Natural killer cell (primary cell): ENCODE measurements around the gene INPP4A. TPM values are rescaled to one million over a fixed set of nuclear protein-coding genes. Genes with fewer than 3 reads are reported as not detected.
A peak's percentile ranks its signal among the peaks of the same experiment; 100 is the strongest.

Experiments
- ATAC-seq, 3 donors: fragments of 150-1000 bp in 2 of 3; fragments of 200-7000 bp in 1 of 3; cut with Tn5 transposase; 1 replicate in 1 of 3; 2 replicates in 2 of 3; pipeline ENCODE4 v1.10.0; 2021; ENCODE audit warnings: mild to moderate bottlenecking in 2 of 3, moderate library complexity in 2 of 3
- DNase-seq, 2 donors: peaks; one replicate each; pipeline versions ENCODE4 v3.0.0 to v3.0.0-alpha.2; 2013 to 2021; ENCODE audit warnings: mixed read lengths in 1 of 2
- H3K27ac ChIP-seq: one replicate; pipeline ENCODE4 v1.5.1; 2013; ENCODE audit warnings: mild to moderate bottlenecking, low read length
- H3K27me3 ChIP-seq: one replicate; pipeline ENCODE4 v1.6.1; 2013; ENCODE audit warnings: low read length; ENCODE audit not compliant: control insufficient read depth, insufficient read depth
- H3K36me3 ChIP-seq: one replicate; pipeline ENCODE4 v1.6.1; 2013; ENCODE audit warnings: low read length; ENCODE audit not compliant: control insufficient read depth, insufficient read depth
- H3K4me1 ChIP-seq: one replicate; pipeline ENCODE4 v1.6.1; 2013; ENCODE audit warnings: low read length; ENCODE audit not compliant: control insufficient read depth, insufficient read depth
- H3K4me3 ChIP-seq: one replicate; pipeline ENCODE4 v1.5.1; 2013; ENCODE audit warnings: low read length
- H3K9me3 ChIP-seq: one replicate; pipeline ENCODE4 v1.6.1; 2013; ENCODE audit warnings: low read length; ENCODE audit not compliant: control insufficient read depth, insufficient read depth
- H3K27ac Mint-ChIP-seq, 2 donors: one replicate each; pipeline ENCODE4 v1.8.0; 2022; ENCODE audit warnings: mild to moderate bottlenecking in 2 of 2, mixed read lengths in 2 of 2, moderate library complexity in 1 of 2
- H3K27me3 Mint-ChIP-seq, 2 donors: one replicate each; pipeline ENCODE4 v1.8.0; 2022; ENCODE audit warnings: low read depth in 2 of 2, mixed read lengths in 2 of 2
- H3K36me3 Mint-ChIP-seq: one replicate; pipeline ENCODE4 v1.8.0; 2022; ENCODE audit warnings: mixed read lengths
- H3K4me1 Mint-ChIP-seq, 2 donors: one replicate each; pipeline ENCODE4 v1.8.0; 2022; ENCODE audit warnings: mixed read lengths in 2 of 2
- H3K4me3 Mint-ChIP-seq: one replicate; pipeline ENCODE4 v1.8.0; 2022; ENCODE audit warnings: mild to moderate bottlenecking, moderate library complexity, mixed read lengths
- H3K9me3 Mint-ChIP-seq, 2 donors: one replicate each; pipeline ENCODE4 v1.8.0; 2022; ENCODE audit warnings: mixed read lengths in 2 of 2
- WGBS: methylation state at CpG from one replicate; pipeline ENCODE4 v1.1.7; 2013; ENCODE audit warnings: missing lambda C conversion rate; ENCODE audit not compliant: insufficient coverage; 5-methylcytosine and 5-hydroxymethylcytosine counted together
- intact Hi-C: fragments of 100-400 bp; cut with micrococcal nuclease; formaldehyde crosslinking; loops from one replicate; pipeline ENCODE4 v1.14.2; 2022
- total RNA-seq, 4 donors: library from RNA; stranded (reverse); fragments of 120-200 nt in 1 of 4; gene quantifications; one replicate each; pipeline versions ENCODE4 v1.2.3 to v1.2.4, GENCODE V29; 2013 to 2022
- TF ChIP-seq, protein P1 (sequence below): fragments of 200-600 bp; IDR thresholded peaks from one replicate; pipeline ENCODE4 v1.8.0; 2022; ENCODE audit warnings: antibody characterized with exemption

Gene INPP4A
- total RNA-seq, 3 donors from 2014 or later (not counting 1 experiment from before 2014, with no cell fraction given): 192 to 243 (median 225) TPM

DNA sequence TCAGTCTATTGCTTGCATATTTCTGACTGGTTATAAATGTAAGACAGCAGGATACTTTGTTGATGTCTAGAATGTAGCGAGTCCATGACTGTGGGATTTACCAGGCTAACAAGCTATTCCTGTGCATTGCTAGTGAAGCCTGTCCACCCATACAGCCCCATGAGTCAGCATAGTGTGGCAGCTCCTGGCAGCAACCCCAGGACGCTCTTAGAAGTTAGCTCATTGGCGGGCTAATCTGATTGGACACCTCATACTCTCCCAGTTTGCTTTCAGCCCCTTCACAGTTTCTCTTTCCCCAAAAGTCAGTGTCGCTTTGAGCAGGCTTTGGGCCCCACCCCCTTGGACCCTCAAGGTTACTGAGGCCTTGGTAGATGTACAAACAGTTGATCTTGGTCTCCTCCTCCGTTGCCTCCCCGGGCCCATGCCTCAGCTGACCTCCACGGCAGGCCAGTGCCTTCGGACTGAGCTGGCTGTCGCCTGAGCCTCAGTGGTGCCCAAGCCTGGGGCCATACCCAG, 115.7 kb downstream of the INPP4A start:
- Histone ChIP-seq H3K9me3 (no peaks in the 10 kb centered on the region), H3K27me3 (no peaks in the 10 kb centered on the region), H3K4me3 (no peak overlapping the region), H3K36me3 (peaks cover 83% of the 10 kb centered on the region), H3K27ac (no peak overlapping the region), H3K4me1 (peaks cover 30% of the 10 kb centered on the region)
- peak overlapping the region; percentile 65 for H3K4me3 Mint-ChIP-seq
- peaks cover 38 to 44% of the 10 kb centered on the region in 2 donors for H3K4me1 Mint-ChIP-seq
- peak overlapping the region; percentile 82 to 85 for H3K27ac Mint-ChIP-seq
- intact Hi-C loops: no loop called here
- DNase-seq (no peak), ATAC-seq (peak in 2 of 3 donors; percentile 23 to 33)
- TF ChIP-seq, protein P1, sequence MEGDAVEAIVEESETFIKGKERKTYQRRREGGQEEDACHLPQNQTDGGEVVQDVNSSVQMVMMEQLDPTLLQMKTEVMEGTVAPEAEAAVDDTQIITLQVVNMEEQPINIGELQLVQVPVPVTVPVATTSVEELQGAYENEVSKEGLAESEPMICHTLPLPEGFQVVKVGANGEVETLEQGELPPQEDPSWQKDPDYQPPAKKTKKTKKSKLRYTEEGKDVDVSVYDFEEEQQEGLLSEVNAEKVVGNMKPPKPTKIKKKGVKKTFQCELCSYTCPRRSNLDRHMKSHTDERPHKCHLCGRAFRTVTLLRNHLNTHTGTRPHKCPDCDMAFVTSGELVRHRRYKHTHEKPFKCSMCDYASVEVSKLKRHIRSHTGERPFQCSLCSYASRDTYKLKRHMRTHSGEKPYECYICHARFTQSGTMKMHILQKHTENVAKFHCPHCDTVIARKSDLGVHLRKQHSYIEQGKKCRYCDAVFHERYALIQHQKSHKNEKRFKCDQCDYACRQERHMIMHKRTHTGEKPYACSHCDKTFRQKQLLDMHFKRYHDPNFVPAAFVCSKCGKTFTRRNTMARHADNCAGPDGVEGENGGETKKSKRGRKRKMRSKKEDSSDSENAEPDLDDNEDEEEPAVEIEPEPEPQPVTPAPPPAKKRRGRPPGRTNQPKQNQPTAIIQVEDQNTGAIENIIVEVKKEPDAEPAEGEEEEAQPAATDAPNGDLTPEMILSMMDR: no peak
- 91% methylated on average over 9 of the region's 9 CpGs for WGBS
- H3K27me3 Mint-ChIP-seq: no peaks in the 10 kb centered on the region
- H3K36me3 Mint-ChIP-seq: peaks cover 9% of the 10 kb centered on the region
- no peaks in the 10 kb centered on the region for H3K9me3 Mint-ChIP-seq

DNA sequence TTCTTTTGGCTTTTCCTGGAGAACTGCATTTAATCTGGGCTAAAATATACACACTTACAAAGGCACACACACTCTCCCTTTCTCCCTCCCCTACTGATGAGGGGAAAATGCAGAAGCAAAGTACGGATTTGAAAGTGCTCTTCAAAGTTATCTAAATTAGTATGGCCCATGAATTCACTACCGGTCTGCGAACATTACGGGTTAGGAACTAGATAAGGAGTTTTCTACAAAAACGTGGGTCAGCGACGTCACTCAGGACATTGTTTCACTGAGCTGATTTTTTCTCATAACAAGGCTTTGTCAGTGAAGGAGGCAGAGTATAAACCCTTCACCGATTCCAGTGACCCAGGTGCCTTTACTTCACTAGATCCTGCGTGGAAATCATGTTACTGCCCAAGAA, 116.4 kb downstream of the INPP4A start:
- ATAC-seq: no peak
- H3K27me3 Mint-ChIP-seq: no peaks in the 10 kb centered on the region
- peaks cover 31 to 38% of the 10 kb centered on the region in 2 donors for H3K4me1 Mint-ChIP-seq
- Histone ChIP-seq H3K4me3 (no peak overlapping the region), H3K4me1 (peaks cover 26% of the 10 kb centered on the region), H3K27ac (no peak overlapping the region), H3K27me3 (no peaks in the 10 kb centered on the region), H3K9me3 (no peaks in the 10 kb centered on the region), H3K36me3 (peaks cover 83% of the 10 kb centered on the region)
- TF ChIP-seq, protein P1: no peak
- no peak overlapping the region for H3K4me3 Mint-ChIP-seq
- peak overlapping the region; percentile 82 to 85 for H3K27ac Mint-ChIP-seq
- no peaks in the 10 kb centered on the region for H3K9me3 Mint-ChIP-seq
- intact Hi-C loops: no loop called here
- WGBS: 98% methylated on average over 9 of the region's 9 CpGs
- peaks cover 5% of the 10 kb centered on the region for H3K36me3 Mint-ChIP-seq
- DNase-seq: no peak

DNA sequence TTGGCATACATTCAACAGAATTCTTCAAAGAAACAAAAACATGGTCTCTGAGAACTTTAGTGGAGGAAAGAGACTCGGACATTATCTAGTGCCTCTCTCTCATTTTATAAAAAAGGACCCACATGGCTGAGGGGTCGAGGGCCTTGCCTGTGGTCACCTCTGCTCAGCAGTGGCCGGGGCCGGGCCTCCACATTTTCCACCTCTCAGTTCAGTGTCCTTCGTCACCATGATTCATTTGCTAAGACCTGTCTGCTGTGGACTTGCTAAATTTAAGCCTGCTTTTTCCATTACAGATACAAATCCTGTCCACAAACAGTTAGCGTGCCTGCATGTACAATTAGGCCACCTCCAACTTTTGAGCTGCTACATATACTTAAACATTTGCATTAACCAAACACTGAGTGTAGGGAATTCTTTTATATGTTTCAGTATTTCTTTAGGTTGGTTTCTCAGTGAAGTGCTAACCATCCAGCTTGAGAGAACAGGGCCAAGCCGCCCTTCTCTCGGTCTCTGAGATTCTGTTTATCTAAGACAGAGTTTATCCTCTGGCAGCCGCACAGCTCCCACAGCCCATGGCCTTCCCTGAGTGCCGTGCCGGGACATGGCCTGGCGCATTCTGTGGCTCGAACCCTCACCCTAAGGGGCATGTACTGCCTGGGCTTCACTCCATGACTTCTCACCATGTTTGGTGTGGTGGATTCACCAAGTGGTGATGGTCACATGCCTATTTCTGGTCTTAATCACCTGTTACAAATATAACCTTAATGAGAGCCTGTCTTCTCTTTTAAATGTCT, 117.4 kb downstream of the INPP4A start:
- 92% methylated on average over 13 of the region's 13 CpGs for WGBS
- no peak for DNase-seq
- intact Hi-C loops: no loop called here
- Mint-ChIP-seq H3K4me1 (peaks cover 34 to 41% of the 10 kb centered on the region in 2 donors), H3K4me3 (no peak overlapping the region), H3K27me3 (no peaks in the 10 kb centered on the region), H3K9me3 (no peaks in the 10 kb centered on the region), H3K27ac (peak overlapping the region; percentile 4 to 85), H3K36me3 (peaks cover 12% of the 10 kb centered on the region)
- no peak overlapping the region for H3K4me3 ChIP-seq
- H3K27ac ChIP-seq: no peak overlapping the region
- TF ChIP-seq, protein P1: no peak
- no peaks in the 10 kb centered on the region for H3K9me3 ChIP-seq
- H3K36me3 ChIP-seq: peaks cover 85% of the 10 kb centered on the region
- H3K4me1 ChIP-seq: peaks cover 20% of the 10 kb centered on the region
- H3K27me3 ChIP-seq: no peaks in the 10 kb centered on the region
- ATAC-seq: no peak
